ENCODE results near the gene ANKRD35.

DNA sequence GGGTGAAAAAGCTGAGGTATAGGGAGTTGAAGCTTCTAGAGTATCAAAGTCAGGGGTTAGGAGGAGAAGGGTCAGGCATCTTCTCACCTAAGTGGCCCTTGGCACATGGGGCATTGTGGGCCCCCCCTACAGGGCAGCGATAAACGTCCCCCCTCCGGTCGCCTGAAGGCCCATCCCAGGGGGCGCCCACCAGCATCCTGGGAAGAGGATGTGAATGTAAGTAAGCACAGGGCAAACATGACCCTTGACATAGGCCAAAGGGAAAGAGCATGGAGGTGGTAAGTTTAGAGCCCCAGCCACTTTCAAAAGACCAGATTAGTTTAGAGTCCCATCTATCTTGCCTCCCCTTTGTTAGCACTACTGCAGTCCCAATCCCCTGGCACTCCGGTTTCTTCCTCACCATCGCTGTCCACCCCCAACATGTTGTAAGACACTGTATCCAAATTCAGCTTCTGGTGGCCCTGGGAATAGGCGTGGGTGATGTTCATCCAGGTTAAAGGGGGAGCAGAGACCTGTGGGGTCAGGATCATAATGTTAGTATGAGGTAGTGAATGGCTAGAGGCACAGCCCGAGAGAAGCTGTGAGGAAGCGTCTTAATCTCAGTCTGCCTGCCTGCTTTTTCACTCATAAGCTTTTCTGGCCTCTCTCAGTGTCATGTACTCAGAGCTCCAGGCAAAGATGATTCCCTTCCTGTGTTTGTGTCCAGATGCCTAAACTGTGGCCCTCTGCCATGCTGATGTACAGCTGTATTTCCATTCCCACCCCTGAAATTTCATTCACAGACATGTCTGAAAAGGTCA lies 21.5 kb upstream of the ANKRD35 start:
- TF ChIP-seq, protein P1, sequence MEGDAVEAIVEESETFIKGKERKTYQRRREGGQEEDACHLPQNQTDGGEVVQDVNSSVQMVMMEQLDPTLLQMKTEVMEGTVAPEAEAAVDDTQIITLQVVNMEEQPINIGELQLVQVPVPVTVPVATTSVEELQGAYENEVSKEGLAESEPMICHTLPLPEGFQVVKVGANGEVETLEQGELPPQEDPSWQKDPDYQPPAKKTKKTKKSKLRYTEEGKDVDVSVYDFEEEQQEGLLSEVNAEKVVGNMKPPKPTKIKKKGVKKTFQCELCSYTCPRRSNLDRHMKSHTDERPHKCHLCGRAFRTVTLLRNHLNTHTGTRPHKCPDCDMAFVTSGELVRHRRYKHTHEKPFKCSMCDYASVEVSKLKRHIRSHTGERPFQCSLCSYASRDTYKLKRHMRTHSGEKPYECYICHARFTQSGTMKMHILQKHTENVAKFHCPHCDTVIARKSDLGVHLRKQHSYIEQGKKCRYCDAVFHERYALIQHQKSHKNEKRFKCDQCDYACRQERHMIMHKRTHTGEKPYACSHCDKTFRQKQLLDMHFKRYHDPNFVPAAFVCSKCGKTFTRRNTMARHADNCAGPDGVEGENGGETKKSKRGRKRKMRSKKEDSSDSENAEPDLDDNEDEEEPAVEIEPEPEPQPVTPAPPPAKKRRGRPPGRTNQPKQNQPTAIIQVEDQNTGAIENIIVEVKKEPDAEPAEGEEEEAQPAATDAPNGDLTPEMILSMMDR (IDR thresholded peaks at IDR 0.05; ENCODE audit: low read length) = no peak
- TF ChIP-seq EZH2 (optimal IDR thresholded peaks at IDR 0.05; ENCODE audit: low read depth, low read length) (no peak), EZH2phosphoT487 (IDR thresholded peaks at IDR 0.05; ENCODE audit: low read length) (no peak)
